GM23248 (cell line): Measurements from ENCODE around the gene SPATA31E1.

ENCODE experiments used
- EZH2 ChIP-seq: fragments of 200-600 bp; sonication (generic); IDR thresholded peaks from 2 replicates; pipeline ENCODE4 v1.6.1; 2018; ENCODE audit warnings: antibody characterized with exemption, mild to moderate bottlenecking; ENCODE audit not compliant: insufficient read depth, poor library complexity, severe bottlenecking
- EZH2phosphoT487 ChIP-seq: fragments of 200-600 bp; sonication (generic); IDR thresholded peaks from 2 replicates; pipeline ENCODE4 v1.6.1; 2018; ENCODE audit warnings: antibody characterized with exemption, moderate library complexity, mild to moderate bottlenecking, low read depth; ENCODE audit not compliant: insufficient read depth

GRCh38 chr9:87850391-87850790, 32.3 kb upstream of the SPATA31E1 start:
- TF ChIP-seq EZH2 (no peak), EZH2phosphoT487 (no peak)
